Loucy (cell line): ENCODE results near the gene PMM1.

ENCODE experiments used
- H2AFZ ChIP-seq: fragments of 200-600 bp; sonication (generic); 2 replicates; pipeline ENCODE4 v1.6.0; 2016; ENCODE audit warnings: antibody characterized with exemption, mild to moderate bottlenecking, low read length, moderate library complexity
- H3F3A ChIP-seq: fragments of 200-600 bp; 2 replicates; pipeline ENCODE4 v1.6.0; 2016; ENCODE audit warnings: antibody characterized with exemption, low read depth, mild to moderate bottlenecking
- H3K27me3 ChIP-seq: fragments of 200-600 bp; sonication (generic); 2 replicates; pipeline ENCODE4 v1.6.1; 2014; ENCODE audit warnings: low read length, mild to moderate bottlenecking; ENCODE audit not compliant: insufficient read depth, poor library complexity, severe bottlenecking
- H3K36me3 ChIP-seq: fragments of 200-600 bp; sonication (generic); 2 replicates; pipeline ENCODE4 v1.6.1; 2016; ENCODE audit warnings: low read length; ENCODE audit not compliant: insufficient read depth
- H3K4me1 ChIP-seq: fragments of 200-600 bp; sonication (generic); 2 replicates; pipeline ENCODE4 v1.5.1; 2014; ENCODE audit warnings: low read length, mild to moderate bottlenecking; ENCODE audit not compliant: insufficient read depth, poor library complexity, severe bottlenecking
- H3K4me2 ChIP-seq: fragments of 200-600 bp; sonication (generic); 2 replicates; pipeline ENCODE4 v1.6.0; 2014; ENCODE audit warnings: antibody characterized with exemption, low read length, low read depth, mild to moderate bottlenecking; ENCODE audit not compliant: poor library complexity, severe bottlenecking
- H3K4me3 ChIP-seq: fragments of 200-600 bp; sonication (generic); 2 replicates; pipeline ENCODE4 v1.5.1; 2014; ENCODE audit warnings: low read length, mild to moderate bottlenecking, mixed read lengths; ENCODE audit not compliant: poor library complexity, severe bottlenecking
- H3K79me2 ChIP-seq: fragments of 200-600 bp; sonication (generic); 2 replicates; pipeline ENCODE4 v1.6.1; 2014; ENCODE audit warnings: low read length; ENCODE audit not compliant: insufficient read depth
- H3K9ac ChIP-seq: fragments of 200-600 bp; sonication (generic); 2 replicates; pipeline ENCODE4 v1.6.0; 2014; ENCODE audit warnings: mild to moderate bottlenecking, low read depth, low read length, moderate library complexity; ENCODE audit not compliant: poor library complexity, severe bottlenecking
- H3K9me2 ChIP-seq: fragments of 200-600 bp; sonication (generic); replicated peaks from 2 replicates; pipeline ENCODE4 v1.6.1; 2016; ENCODE audit warnings: low read depth, low read length, mixed read lengths
- H3K9me3 ChIP-seq: fragments of 200-600 bp; sonication (generic); 2 replicates; pipeline ENCODE4 v1.6.1; 2014; ENCODE audit warnings: mild to moderate bottlenecking, antibody characterized with exemption, low read length, low read depth; ENCODE audit not compliant: insufficient read depth
- H4K20me1 ChIP-seq: fragments of 200-600 bp; sonication (generic); 2 replicates; pipeline ENCODE4 v1.6.0; 2014; ENCODE audit warnings: antibody characterized with exemption, low read length, mild to moderate bottlenecking; ENCODE audit not compliant: insufficient read depth, poor library complexity, severe bottlenecking
- EZH2phosphoT487 ChIP-seq: fragments of 200-600 bp; IDR thresholded peaks from 2 replicates; pipeline ENCODE4 v1.6.1; 2018; ENCODE audit warnings: antibody characterized with exemption, mild to moderate bottlenecking, moderate library complexity, borderline replicate concordance
- TF ChIP-seq, protein P1 (sequence below): fragments of 200-600 bp; sonication (generic); conservative IDR thresholded peaks from 2 replicates; pipeline ENCODE4 v1.5.1; 2014; ENCODE audit warnings: mild to moderate bottlenecking, antibody characterized with exemption, low read length

PMM1 gene

DNA sequence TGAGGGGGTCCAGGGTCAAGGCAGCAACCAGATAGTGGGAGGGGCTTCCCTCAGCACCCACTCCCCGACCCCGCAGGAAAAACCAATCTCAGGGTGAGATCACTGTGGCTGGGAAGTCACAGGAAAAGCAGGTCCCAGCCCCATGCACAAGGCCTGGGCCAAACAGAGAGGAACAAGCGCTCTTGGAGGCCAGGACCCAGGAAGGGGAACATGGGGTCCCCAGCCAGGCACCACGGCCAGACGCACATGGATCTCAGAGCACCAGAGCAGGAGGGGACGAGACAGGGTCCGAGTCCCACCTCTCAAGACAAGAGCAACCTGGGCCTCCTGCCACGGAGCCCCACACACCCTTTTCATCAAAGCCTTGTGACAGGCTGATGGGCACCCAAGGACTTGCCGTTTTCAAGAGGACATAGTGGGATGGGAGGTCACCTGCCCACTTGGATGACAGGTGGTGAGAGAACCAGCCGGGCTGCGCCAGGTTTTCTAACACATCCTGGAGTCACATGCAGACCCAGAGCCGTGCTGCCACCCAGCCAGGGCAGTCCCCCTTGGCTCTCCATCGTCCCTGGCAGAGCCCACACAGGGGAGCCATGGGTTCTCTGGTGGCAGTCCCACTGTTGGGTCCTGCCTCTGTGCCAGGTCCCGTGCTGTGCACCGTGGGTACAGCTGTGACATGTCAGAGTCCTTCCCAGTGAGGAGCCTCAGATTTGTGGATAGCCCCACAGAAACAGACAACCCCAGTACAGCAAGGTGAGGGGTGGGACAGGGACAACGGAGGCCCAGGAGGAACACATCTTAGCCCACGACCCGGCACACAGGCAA, 58.5 kb downstream of the PMM1 start:
- no peak overlapping the region for H2AFZ ChIP-seq
- no peaks in the 10 kb centered on the region for H3K79me2 ChIP-seq
- H4K20me1 ChIP-seq = peaks cover 6% of the 10 kb centered on the region
- no peaks in the 10 kb centered on the region for H3F3A ChIP-seq
- no peak overlapping the region for H3K9ac ChIP-seq
- H3K4me2 ChIP-seq = no peak overlapping the region
- no peaks in the 10 kb centered on the region for H3K27me3 ChIP-seq
- no peaks in the 10 kb centered on the region for H3K9me3 ChIP-seq
- H3K4me3 ChIP-seq = no peak overlapping the region
- H3K9me2 ChIP-seq = no peaks in the 10 kb centered on the region
- H3K36me3 ChIP-seq = peaks cover 50% of the 10 kb centered on the region; the same call in 1 of the 2 replicates
- no peak for TF ChIP-seq EZH2phosphoT487
- TF ChIP-seq, protein P1, sequence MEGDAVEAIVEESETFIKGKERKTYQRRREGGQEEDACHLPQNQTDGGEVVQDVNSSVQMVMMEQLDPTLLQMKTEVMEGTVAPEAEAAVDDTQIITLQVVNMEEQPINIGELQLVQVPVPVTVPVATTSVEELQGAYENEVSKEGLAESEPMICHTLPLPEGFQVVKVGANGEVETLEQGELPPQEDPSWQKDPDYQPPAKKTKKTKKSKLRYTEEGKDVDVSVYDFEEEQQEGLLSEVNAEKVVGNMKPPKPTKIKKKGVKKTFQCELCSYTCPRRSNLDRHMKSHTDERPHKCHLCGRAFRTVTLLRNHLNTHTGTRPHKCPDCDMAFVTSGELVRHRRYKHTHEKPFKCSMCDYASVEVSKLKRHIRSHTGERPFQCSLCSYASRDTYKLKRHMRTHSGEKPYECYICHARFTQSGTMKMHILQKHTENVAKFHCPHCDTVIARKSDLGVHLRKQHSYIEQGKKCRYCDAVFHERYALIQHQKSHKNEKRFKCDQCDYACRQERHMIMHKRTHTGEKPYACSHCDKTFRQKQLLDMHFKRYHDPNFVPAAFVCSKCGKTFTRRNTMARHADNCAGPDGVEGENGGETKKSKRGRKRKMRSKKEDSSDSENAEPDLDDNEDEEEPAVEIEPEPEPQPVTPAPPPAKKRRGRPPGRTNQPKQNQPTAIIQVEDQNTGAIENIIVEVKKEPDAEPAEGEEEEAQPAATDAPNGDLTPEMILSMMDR = no peak
- H3K4me1 ChIP-seq = no peaks in the 10 kb centered on the region

DNA sequence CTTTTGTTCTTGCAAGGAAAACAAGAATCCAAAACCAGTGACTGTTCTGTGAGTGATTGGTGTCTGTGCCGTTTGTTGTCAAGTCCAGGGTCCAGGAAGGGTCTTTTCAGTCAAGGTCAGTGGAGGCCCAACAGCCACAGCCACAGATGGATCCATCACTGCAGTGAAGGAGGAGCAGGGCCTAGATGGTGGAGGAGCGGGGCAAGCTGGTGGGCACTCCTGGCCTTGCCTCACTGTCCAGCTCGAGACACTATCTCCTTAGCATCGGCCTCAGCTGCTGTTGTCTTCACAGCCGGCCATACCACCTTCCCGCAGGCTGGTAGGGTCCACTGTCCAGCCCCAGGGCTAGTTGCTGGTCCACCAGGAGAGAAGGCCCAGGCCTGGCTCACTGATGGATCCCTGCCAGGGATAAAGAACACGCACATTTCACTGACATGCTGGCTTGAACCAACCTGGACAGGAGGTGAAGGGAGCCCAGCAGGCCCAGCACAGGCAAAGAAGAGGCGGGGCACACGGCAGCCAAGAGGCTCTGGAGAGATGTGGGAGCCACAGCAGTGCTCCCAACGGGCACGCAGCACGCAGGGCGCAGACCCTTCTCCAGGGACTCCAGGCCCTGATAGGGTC, 60.6 kb downstream of the PMM1 start:
- Histone ChIP-seq H3K79me2 (no peaks in the 10 kb centered on the region), H3F3A (no peaks in the 10 kb centered on the region), H3K9me2 (no peaks in the 10 kb centered on the region), H3K9me3 (no peaks in the 10 kb centered on the region), H3K9ac (no peak overlapping the region), H3K4me2 (no peak overlapping the region), H3K27me3 (no peaks in the 10 kb centered on the region), H3K4me1 (no peaks in the 10 kb centered on the region), H3K36me3 (peaks cover 62% of the 10 kb centered on the region; the same call in 1 of the 2 replicates), H3K4me3 (no peak overlapping the region), H4K20me1 (peaks cover 6% of the 10 kb centered on the region), H2AFZ (no peak overlapping the region)
- TF ChIP-seq EZH2phosphoT487 = no peak
- TF ChIP-seq, protein P1 = no peak

DNA sequence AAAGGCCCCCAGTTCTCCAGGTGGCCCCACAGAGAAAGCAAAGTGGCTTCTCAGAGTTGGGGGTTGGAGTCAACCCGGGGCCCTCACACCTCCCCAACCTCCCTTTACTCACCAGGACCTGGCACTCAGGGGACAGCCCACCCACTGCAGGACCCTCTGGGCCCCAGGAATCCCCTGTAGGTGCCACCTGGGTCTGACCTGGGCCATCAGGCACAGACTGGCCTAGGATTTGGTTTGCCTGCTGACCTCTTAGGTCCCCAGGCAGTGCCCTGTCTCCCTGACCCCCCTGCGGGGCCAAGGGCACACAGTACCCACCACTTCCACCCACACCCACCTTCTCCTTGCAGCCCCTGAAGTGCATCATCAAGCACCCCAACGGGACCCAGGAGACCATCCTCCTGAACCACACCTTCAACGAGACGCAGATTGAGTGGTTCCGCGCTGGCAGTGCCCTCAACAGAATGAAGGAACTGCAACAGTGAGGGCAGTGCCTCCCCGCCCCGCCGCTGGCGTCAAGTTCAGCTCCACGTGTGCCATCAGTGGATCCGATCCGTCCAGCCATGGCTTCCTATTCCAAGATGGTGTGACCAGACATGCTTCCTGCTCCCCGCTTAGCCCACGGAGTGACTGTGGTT, 61.4 kb downstream of the PMM1 start:
- Histone ChIP-seq H3K27me3 (no peaks in the 10 kb centered on the region), H3K9me2 (no peaks in the 10 kb centered on the region), H3K36me3 (peaks cover 62% of the 10 kb centered on the region; the same call in 1 of the 2 replicates), H3K4me1 (no peaks in the 10 kb centered on the region), H3K4me3 (no peak overlapping the region), H4K20me1 (peaks cover 6% of the 10 kb centered on the region), H3F3A (no peaks in the 10 kb centered on the region), H3K9ac (no peak overlapping the region), H3K4me2 (no peak overlapping the region), H2AFZ (no peak overlapping the region), H3K9me3 (no peaks in the 10 kb centered on the region), H3K79me2 (no peaks in the 10 kb centered on the region)
- TF ChIP-seq, protein P1 = no peak
- TF ChIP-seq EZH2phosphoT487 = no peak
